Testis (tissue), 2 donors: ENCODE measurements around the gene TMEM119.

Experiments
- POLR2A ChIP-seq: fragments of 450-650 bp; IDR thresholded peaks from one replicate; pipeline ENCODE4 v1.6.1; 2017; ENCODE audit warnings: antibody characterized with exemption, mild to moderate bottlenecking, moderate library complexity
- TF ChIP-seq, protein P1 (sequence below), 3 experiments: fragments of 450-650 bp in 2 of 3; fragments of 200-600 bp in 1 of 3; sonication (generic) in 1 of 3; IDR thresholded peaks; one replicate each; pipeline ENCODE4 v1.5.1; 2016 to 2019; ENCODE audit warnings: antibody characterized with exemption in 3 of 3, mild to moderate bottlenecking in 2 of 3, moderate library complexity in 1 of 3

DNA sequence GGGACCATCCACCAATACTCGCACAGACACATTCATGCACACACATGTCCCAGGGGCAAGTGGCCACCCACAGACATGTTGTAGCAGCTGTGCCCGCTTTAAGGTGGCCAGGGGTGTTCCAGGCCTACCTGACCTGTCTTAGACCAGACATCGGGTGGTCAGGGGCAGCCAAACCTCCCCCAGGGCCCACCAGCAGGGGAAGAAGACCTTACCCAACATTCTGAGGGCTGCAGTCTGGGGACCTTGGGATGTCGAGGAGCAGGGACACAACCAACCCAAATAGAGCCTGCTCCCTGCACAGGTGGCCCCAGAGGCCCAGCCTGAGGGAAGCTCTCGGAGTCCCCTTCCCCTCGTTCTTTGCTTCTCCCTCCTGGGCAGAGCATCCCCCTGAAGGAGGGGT, 1.7 kb upstream of the TMEM119 start:
- no peak for TF ChIP-seq POLR2A
- TF ChIP-seq, protein P1, sequence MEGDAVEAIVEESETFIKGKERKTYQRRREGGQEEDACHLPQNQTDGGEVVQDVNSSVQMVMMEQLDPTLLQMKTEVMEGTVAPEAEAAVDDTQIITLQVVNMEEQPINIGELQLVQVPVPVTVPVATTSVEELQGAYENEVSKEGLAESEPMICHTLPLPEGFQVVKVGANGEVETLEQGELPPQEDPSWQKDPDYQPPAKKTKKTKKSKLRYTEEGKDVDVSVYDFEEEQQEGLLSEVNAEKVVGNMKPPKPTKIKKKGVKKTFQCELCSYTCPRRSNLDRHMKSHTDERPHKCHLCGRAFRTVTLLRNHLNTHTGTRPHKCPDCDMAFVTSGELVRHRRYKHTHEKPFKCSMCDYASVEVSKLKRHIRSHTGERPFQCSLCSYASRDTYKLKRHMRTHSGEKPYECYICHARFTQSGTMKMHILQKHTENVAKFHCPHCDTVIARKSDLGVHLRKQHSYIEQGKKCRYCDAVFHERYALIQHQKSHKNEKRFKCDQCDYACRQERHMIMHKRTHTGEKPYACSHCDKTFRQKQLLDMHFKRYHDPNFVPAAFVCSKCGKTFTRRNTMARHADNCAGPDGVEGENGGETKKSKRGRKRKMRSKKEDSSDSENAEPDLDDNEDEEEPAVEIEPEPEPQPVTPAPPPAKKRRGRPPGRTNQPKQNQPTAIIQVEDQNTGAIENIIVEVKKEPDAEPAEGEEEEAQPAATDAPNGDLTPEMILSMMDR (IDR thresholded peaks at IDR 0.05): no peak
